Astrocyte of the cerebellum (primary cell): ENCODE measurements around the gene CD22.

Source experiments
- DNase-seq: peaks from one replicate; pipeline ENCODE4 v3.0.0-alpha.2; 2011; ENCODE audit warnings: low read depth
- H3K4me3 ChIP-seq: 2 replicates; pipeline ENCODE4 v1.5.1; 2011; ENCODE audit warnings: mild to moderate bottlenecking, low read depth, low read length, moderate library complexity
- CTCF ChIP-seq: IDR thresholded peaks from 2 replicates; pipeline ENCODE4 v1.5.1; 2012; ENCODE audit warnings: low read length, low read depth, moderate library complexity, mild to moderate bottlenecking; ENCODE audit errors: missing control alignments
- in situ Hi-C: cut with HindIII; loops from 2 replicates; pipeline ENCODE4 v1.10.0; 2017; ENCODE audit warnings: low sequenced_read_pairs

CD22 gene

GRCh38 chr19:35392742-35393715 is 64.0 kb downstream of the CD22 start:
- no peak for TF ChIP-seq CTCF
- in situ Hi-C loops = no loop called here
- H3K4me3 ChIP-seq = no peak overlapping the region
- DNase-seq = no peak

- in situ Hi-C loops = no loop called here
- no peak for TF ChIP-seq CTCF
- DNase-seq = no peak
- H3K4me3 ChIP-seq = no peak overlapping the region
Observed at GRCh38 chr19:35395382-35396199, 66.6 kb downstream of the CD22 start.

GRCh38 chr19:35396240-35396885 is 67.4 kb downstream of the CD22 start:
- in situ Hi-C loops = no loop called here
- H3K4me3 ChIP-seq = no peak overlapping the region
- no peak for DNase-seq
- TF ChIP-seq CTCF = no peak
